Measurements from ENCODE around the gene CFAP20DC.

Gene CFAP20DC

DNA sequence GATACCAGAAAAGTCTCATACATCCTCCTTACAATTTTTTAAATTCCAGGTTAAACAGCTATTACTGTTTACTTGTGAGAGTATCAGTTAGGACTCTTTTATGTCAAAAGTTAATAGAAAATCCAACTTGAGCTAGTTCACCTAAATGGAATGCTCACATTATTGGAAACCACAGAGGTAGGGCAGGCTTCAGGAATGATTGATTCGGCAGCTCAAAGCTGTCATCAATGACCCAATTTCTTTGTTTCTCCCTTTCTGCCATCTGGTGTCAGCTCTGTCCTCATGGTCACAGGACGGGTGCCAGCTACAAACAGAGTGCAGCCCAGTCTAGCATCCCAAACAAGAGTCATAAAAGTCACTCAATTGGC is 32.2 kb downstream of the CFAP20DC start:
- Histone ChIP-seq H3K27ac (ENCODE audit: low read length) (no peak overlapping the region), H3K27me3 (ENCODE audit: insufficient read depth, low read length) (no peaks in the 10 kb centered on the region), H3K9me3 (ENCODE audit: insufficient read depth, low read depth, low read length) (no peaks in the 10 kb centered on the region), H3K9ac (ENCODE audit: low read depth, low read length) (no peak overlapping the region), H3K4me1 (ENCODE audit: insufficient read depth, low read length) (no peaks in the 10 kb centered on the region), H3K36me3 (ENCODE audit: insufficient read depth, low read depth, low read length) (no peaks in the 10 kb centered on the region), H3K4me3 (ENCODE audit: low read length) (no peak overlapping the region)

DNA sequence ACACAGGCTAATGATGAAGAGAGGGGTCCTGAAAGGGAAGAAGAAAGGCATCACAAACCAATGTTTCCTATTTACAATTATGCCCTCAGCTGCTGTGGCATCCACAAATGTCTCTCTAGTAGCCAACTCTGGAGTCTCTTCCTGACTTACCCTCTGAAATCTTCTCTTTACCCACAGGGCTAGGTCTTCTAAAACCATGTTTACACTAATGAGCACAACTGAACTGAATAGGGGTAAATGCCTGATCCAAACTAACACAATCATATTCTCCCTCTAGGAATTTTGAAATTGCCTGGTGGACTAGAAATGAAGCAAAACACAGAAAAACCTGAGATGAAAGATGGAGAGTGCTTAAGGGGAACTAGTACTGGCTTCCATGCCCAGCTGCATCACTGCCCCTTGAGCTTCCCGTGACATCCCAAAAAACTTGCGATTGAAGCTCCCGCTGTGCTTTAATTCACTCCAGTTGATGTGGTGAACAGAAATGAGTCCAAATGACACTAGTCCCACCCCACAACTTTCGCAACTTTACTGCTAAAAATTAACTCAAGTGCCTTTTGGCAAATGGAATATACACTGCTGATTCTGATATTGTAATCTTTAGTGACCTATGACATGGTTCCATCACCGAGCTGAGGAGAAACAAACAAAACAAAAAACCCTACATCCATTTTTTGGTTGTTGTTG is 32.8 kb downstream of the CFAP20DC start:
- no peak overlapping the region for H3K9ac ChIP-seq (ENCODE audit: low read depth, low read length)
- H3K27me3 ChIP-seq (ENCODE audit: insufficient read depth, low read length): no peaks in the 10 kb centered on the region
- no peak overlapping the region for H3K27ac ChIP-seq (ENCODE audit: low read length)
- no peak overlapping the region for H3K4me3 ChIP-seq (ENCODE audit: low read length)
- no peaks in the 10 kb centered on the region for H3K9me3 ChIP-seq (ENCODE audit: insufficient read depth, low read depth, low read length)
- H3K36me3 ChIP-seq (ENCODE audit: insufficient read depth, low read depth, low read length): no peaks in the 10 kb centered on the region
- H3K4me1 ChIP-seq (ENCODE audit: insufficient read depth, low read length): no peaks in the 10 kb centered on the region

GRCh38 chr3:59013611-59014010 is 36.2 kb downstream of the CFAP20DC start:
- H3K4me1 ChIP-seq (ENCODE audit: insufficient read depth, low read length): no peaks in the 10 kb centered on the region
- H3K27me3 ChIP-seq (ENCODE audit: insufficient read depth, low read length): no peaks in the 10 kb centered on the region
- no peak overlapping the region for H3K27ac ChIP-seq (ENCODE audit: low read length)
- no peak overlapping the region for H3K4me3 ChIP-seq (ENCODE audit: low read length)
- no peaks in the 10 kb centered on the region for H3K9me3 ChIP-seq (ENCODE audit: insufficient read depth, low read depth, low read length)
- H3K9ac ChIP-seq (ENCODE audit: low read depth, low read length): no peak overlapping the region
- H3K36me3 ChIP-seq (ENCODE audit: insufficient read depth, low read depth, low read length): no peaks in the 10 kb centered on the region

- Histone ChIP-seq H3K36me3 (ENCODE audit: insufficient read depth, low read depth, low read length) (no peaks in the 10 kb centered on the region), H3K4me1 (ENCODE audit: insufficient read depth, low read length) (no peaks in the 10 kb centered on the region), H3K27me3 (ENCODE audit: insufficient read depth, low read length) (no peaks in the 10 kb centered on the region), H3K9me3 (ENCODE audit: insufficient read depth, low read depth, low read length) (no peaks in the 10 kb centered on the region), H3K4me3 (ENCODE audit: low read length) (no peak overlapping the region), H3K27ac (ENCODE audit: low read length) (no peak overlapping the region), H3K9ac (ENCODE audit: low read depth, low read length) (no peak overlapping the region)
These were observed 42.9 kb downstream of the CFAP20DC start for GRCh38 chr3:59006634-59007517.

GRCh38 chr3:59001675-59002074 is 48.1 kb downstream of the CFAP20DC start:
- Histone ChIP-seq H3K27ac (ENCODE audit: low read length) (no peak overlapping the region), H3K9me3 (ENCODE audit: insufficient read depth, low read depth, low read length) (no peaks in the 10 kb centered on the region), H3K9ac (ENCODE audit: low read depth, low read length) (no peak overlapping the region), H3K4me1 (ENCODE audit: insufficient read depth, low read length) (no peaks in the 10 kb centered on the region), H3K4me3 (ENCODE audit: low read length) (no peak overlapping the region), H3K36me3 (ENCODE audit: insufficient read depth, low read depth, low read length) (no peaks in the 10 kb centered on the region), H3K27me3 (ENCODE audit: insufficient read depth, low read length) (no peaks in the 10 kb centered on the region)

- H3K27ac ChIP-seq (ENCODE audit: low read length): no peak overlapping the region
- no peak overlapping the region for H3K4me3 ChIP-seq (ENCODE audit: low read length)
- no peak overlapping the region for H3K9ac ChIP-seq (ENCODE audit: low read depth, low read length)
- H3K4me1 ChIP-seq (ENCODE audit: insufficient read depth, low read length): no peaks in the 10 kb centered on the region
- no peaks in the 10 kb centered on the region for H3K27me3 ChIP-seq (ENCODE audit: insufficient read depth, low read length)
- no peaks in the 10 kb centered on the region for H3K9me3 ChIP-seq (ENCODE audit: insufficient read depth, low read depth, low read length)
- H3K36me3 ChIP-seq (ENCODE audit: insufficient read depth, low read depth, low read length): no peaks in the 10 kb centered on the region
These were observed 50.1 kb downstream of the CFAP20DC start for GRCh38 chr3:58999774-59000160.

DNA sequence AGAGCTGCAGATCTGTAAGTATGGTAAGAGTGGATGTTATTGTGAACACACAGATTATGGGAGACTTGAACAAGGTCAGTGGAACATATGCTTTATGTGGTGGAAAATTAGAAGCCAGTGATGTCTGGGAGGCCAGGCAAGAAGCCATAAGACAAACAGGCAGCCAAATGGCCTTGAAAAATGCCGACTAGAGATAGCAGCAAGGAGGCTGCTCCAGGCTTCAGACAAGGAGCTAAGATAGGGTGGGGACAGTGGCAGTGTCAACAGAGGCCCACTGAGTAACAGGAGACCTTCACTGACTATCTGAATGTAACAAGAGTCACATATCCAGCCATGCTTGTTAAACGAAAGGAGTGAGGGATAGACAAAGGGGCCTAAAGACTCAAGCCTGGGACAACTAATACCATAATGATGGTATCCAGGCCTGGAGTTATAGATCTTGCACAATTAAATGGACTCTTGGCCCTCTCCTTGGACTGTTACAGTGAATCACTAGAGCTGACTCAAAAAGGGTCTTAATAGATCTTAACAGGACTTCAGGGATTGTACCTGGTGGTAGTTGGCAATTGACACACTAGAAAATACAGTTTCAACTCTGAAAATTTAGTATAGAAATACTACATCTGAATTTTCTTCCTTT is 50.6 kb downstream of the CFAP20DC start:
- Histone ChIP-seq H3K4me3 (ENCODE audit: low read length) (no peak overlapping the region), H3K36me3 (ENCODE audit: insufficient read depth, low read depth, low read length) (no peaks in the 10 kb centered on the region), H3K27ac (ENCODE audit: low read length) (no peak overlapping the region), H3K27me3 (ENCODE audit: insufficient read depth, low read length) (no peaks in the 10 kb centered on the region), H3K4me1 (ENCODE audit: insufficient read depth, low read length) (no peaks in the 10 kb centered on the region), H3K9me3 (ENCODE audit: insufficient read depth, low read depth, low read length) (no peaks in the 10 kb centered on the region), H3K9ac (ENCODE audit: low read depth, low read length) (no peak overlapping the region)

DNA sequence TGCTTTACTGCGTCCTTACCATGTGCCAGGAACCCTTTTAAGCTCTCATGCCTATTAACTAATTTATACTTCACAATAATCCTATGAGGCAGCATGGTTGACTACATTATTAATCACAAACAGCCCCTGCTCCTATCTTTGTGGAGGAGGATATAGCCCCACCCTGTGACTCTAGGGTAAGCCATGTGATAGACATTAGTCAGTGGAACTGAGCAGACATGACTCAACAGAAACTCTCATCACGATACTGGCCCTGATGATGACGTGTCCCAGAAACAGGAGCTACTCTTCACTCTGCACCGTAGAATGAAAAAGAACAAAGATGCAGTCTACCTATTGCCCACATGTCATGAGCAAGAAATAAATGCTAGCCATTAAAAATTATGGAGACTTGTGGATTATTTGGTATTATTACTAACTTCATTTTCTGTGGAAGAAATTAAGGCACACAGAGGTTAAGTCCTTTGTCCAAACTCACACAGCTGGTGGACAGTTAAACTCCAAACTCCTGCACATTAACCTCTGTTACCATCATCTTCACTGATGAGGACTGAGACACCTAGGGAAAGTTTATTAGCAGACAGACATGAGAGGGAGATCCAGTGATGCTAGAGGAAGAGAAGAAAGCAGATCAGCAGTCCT is 51.2 kb downstream of the CFAP20DC start:
- H3K9me3 ChIP-seq (ENCODE audit: insufficient read depth, low read depth, low read length): no peaks in the 10 kb centered on the region
- H3K36me3 ChIP-seq (ENCODE audit: insufficient read depth, low read depth, low read length): no peaks in the 10 kb centered on the region
- no peaks in the 10 kb centered on the region for H3K27me3 ChIP-seq (ENCODE audit: insufficient read depth, low read length)
- no peak overlapping the region for H3K27ac ChIP-seq (ENCODE audit: low read length)
- no peaks in the 10 kb centered on the region for H3K4me1 ChIP-seq (ENCODE audit: insufficient read depth, low read length)
- H3K4me3 ChIP-seq (ENCODE audit: low read length): no peak overlapping the region
- H3K9ac ChIP-seq (ENCODE audit: low read depth, low read length): no peak overlapping the region

DNA sequence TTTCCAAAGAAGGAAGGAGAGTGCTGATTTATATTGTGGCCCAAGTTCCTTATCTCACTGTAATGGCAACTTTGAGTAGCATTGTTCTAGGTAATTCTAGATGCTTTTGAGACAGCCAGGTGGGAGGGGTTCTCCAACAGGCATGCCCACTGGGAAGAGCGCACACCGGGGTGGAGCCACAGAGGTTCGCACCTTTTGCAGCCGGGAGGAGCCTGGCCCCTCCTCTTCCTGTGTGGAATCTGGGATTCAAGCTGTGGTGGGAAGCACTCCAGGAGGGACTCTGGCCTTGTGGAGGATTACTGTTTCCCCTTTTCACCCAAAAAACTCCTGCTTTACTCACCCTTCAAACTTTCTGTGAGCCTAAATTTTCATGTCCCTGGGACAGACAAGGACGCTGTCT is 53.1 kb downstream of the CFAP20DC start:
- H3K4me1 ChIP-seq (ENCODE audit: insufficient read depth, low read length): no peaks in the 10 kb centered on the region
- H3K9me3 ChIP-seq (ENCODE audit: insufficient read depth, low read depth, low read length): no peaks in the 10 kb centered on the region
- no peaks in the 10 kb centered on the region for H3K36me3 ChIP-seq (ENCODE audit: insufficient read depth, low read depth, low read length)
- H3K27ac ChIP-seq (ENCODE audit: low read length): no peak overlapping the region
- no peaks in the 10 kb centered on the region for H3K27me3 ChIP-seq (ENCODE audit: insufficient read depth, low read length)
- no peak overlapping the region for H3K4me3 ChIP-seq (ENCODE audit: low read length)
- no peak overlapping the region for H3K9ac ChIP-seq (ENCODE audit: low read depth, low read length)

DNA sequence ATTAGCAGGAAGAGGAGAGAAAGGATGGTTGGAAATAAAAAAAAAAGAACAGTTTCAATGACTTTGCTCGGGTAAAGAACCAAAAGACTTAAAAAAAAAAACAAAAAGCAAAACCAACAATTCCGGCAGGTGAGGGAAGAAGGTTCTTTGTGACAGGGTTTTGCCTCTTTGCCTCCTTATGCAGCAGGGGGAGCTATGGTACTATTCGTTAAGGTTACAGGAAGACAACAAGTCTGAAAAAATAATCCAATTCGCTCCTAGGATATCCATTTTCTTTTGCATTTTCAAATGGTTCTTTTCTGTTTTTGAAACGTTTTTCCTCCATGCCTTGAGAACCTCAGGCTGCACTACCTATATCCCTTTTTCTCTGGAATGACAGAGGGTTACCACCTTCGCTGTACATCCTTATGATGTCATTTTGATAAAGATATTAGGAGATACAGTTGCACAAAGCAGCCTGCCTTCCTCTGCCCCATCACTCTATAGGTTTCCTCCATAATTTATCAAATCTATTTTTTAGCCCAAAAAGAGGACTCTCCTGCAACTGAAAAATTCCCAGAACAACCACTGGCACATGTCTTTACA is 55.0 kb downstream of the CFAP20DC start:
- no peak overlapping the region for H3K27ac ChIP-seq (ENCODE audit: low read length)
- no peaks in the 10 kb centered on the region for H3K4me1 ChIP-seq (ENCODE audit: insufficient read depth, low read length)
- H3K9me3 ChIP-seq (ENCODE audit: insufficient read depth, low read depth, low read length): no peaks in the 10 kb centered on the region
- no peaks in the 10 kb centered on the region for H3K36me3 ChIP-seq (ENCODE audit: insufficient read depth, low read depth, low read length)
- H3K4me3 ChIP-seq (ENCODE audit: low read length): no peak overlapping the region
- no peaks in the 10 kb centered on the region for H3K27me3 ChIP-seq (ENCODE audit: insufficient read depth, low read length)
- H3K9ac ChIP-seq (ENCODE audit: low read depth, low read length): no peak overlapping the region

- H3K27me3 ChIP-seq (ENCODE audit: insufficient read depth, low read length): no peaks in the 10 kb centered on the region
- no peaks in the 10 kb centered on the region for H3K9me3 ChIP-seq (ENCODE audit: insufficient read depth, low read depth, low read length)
- H3K4me3 ChIP-seq (ENCODE audit: low read length): no peak overlapping the region
- no peak overlapping the region for H3K9ac ChIP-seq (ENCODE audit: low read depth, low read length)
- no peaks in the 10 kb centered on the region for H3K36me3 ChIP-seq (ENCODE audit: insufficient read depth, low read depth, low read length)
- no peak overlapping the region for H3K27ac ChIP-seq (ENCODE audit: low read length)
- no peaks in the 10 kb centered on the region for H3K4me1 ChIP-seq (ENCODE audit: insufficient read depth, low read length)
These were observed 56.3 kb downstream of the CFAP20DC start for GRCh38 chr3:58993547-58993946.

All from iPS-20b (cell line).